LNCAP (cell line): ENCODE results near the gene ART1.

Source experiments
- TF ChIP-seq, protein P1 (sequence below): fragments of 450-650 bp; IDR thresholded peaks from 2 replicates; pipeline ENCODE4 v1.5.1; 2017; ENCODE audit warnings: mild to moderate bottlenecking

The ART1 gene

DNA sequence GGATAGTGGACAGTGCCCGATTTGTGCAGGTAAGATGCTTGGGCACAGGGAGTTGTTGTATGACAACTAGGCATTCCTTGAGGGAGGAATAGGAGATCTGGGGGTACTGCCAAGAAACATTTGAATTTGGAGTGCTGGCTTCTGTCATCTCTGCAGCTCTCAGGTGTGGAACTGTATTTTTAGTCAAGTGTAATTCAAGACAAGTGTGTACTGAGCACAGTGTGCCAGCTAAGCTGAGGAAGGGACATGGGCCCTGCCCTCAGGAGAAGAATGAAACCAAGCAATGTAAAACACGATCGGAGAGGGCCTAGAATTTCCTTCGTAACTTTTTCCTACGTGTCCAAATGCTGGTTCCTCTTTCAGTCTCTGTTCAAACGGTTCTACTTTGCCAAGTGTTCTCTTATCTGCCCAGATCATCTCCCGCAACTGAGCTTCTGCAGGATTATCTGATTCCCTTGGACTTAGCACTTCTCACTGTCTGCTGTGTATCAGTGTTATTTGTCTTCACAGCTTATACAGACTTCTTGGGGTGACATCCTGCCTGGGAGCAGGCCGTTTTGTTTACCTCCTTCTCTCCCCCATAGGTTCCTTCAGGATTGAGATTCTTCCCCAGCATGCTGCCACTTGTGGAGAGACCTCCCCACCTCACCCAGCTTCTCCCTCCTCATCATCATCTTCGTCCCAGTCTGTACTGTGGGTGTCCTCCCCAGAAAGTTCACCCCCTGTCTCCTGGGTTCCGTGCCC, 30.8 kb upstream of the ART1 start:
- TF ChIP-seq, protein P1, sequence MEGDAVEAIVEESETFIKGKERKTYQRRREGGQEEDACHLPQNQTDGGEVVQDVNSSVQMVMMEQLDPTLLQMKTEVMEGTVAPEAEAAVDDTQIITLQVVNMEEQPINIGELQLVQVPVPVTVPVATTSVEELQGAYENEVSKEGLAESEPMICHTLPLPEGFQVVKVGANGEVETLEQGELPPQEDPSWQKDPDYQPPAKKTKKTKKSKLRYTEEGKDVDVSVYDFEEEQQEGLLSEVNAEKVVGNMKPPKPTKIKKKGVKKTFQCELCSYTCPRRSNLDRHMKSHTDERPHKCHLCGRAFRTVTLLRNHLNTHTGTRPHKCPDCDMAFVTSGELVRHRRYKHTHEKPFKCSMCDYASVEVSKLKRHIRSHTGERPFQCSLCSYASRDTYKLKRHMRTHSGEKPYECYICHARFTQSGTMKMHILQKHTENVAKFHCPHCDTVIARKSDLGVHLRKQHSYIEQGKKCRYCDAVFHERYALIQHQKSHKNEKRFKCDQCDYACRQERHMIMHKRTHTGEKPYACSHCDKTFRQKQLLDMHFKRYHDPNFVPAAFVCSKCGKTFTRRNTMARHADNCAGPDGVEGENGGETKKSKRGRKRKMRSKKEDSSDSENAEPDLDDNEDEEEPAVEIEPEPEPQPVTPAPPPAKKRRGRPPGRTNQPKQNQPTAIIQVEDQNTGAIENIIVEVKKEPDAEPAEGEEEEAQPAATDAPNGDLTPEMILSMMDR, result no peak

GRCh38 chr11:3614742-3615171, 30.2 kb upstream of the ART1 start:
- TF ChIP-seq, protein P1, result no peak

DNA sequence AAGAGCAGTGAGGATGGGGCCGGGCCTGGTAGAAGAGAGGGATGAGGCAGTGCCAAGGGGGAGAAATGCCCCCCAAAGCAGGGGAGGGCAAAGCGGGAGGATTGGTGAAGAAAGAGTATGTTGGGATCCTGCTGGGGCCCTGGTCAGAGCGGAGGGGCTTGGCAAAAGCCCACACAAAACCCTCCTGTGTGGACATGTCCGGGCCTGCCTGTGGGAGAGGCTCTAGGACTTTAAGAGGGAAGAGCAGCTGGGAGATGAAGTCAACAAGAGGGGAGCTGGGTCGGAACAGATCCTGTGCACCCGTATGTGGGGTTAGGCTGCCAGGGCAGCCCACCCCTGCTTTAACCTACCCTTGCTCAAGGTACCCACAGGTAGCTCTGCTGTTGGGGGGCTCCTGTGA, 28.9 kb upstream of the ART1 start:
- TF ChIP-seq, protein P1, result no peak

GRCh38 chr11:3616721-3617460, 28.0 kb upstream of the ART1 start:
- TF ChIP-seq, protein P1, result no peak

DNA sequence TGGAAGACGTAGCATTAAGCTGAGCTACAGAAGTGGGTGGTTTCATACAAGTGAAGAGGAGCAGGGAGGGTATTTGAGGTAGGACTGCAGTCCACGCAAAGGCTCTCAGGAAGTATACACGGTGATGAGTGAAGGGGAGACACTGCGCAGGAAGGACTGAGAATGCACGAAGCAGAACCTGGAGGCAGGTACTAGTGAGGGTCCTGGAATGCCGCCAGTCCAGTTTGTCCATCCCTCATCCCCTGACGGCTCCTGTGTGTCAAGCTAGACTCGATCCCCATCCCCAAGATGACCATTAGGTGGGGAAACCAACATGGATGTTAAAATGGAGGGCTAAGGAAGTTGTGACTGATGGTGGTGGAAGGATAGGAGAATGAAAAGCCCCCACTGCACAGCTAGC, 26.9 kb upstream of the ART1 start:
- TF ChIP-seq, protein P1, result no peak

DNA sequence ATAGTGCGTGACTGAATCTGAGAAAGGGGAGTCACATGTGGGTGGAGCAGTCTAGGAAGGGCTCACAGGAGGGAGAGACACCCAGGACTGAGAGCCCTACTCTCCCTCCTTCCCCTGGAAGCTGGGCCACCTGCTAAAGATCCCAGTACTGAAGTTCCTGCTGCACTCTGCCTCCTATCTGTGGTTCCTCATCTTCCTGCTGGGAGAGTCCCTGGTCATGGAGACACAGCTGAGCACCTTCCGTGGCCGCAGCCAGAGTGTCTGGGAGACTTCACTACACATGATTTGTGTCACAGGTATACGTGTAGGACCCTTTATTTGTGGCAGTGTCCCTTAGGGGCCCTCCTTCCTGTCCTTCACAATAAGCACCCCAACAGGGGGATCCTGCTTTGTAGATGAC, 22.4 kb upstream of the ART1 start:
- TF ChIP-seq, protein P1, result no peak

GRCh38 chr11:3623121-3623520, 21.8 kb upstream of the ART1 start:
- TF ChIP-seq, protein P1, result no peak
